ENCODE measurements around the gene ZBTB48. TPM values are rescaled to one million over a fixed set of nuclear protein-coding genes. Genes with fewer than 3 reads are reported as not detected.

Gene ZBTB48
- polyA plus RNA-seq, 1 of the 3 experiments (the other 2 are of a cell fraction): 31.2 TPM

DNA sequence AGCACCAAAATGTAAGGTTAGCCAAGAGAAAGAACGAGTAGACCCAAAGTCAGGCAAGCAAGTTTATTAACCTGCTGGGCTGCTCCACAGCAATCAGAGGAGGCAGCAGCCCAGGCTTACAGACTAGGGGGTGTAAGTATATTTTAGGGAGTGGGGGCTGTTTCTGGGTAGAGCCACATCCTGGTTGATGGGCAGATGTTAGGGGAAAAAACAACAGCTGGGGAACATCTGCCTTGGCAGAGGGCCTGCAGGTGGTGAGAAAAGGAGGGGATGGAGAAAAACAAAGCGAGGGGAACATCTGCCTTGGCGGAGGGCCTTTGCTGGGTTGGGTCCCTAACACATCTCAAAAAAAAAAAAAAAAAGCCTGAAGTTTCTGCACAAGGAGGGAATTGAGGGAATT, 9.7 kb upstream of the ZBTB48 start:
- Histone ChIP-seq H3K9ac (no peak overlapping the region), H3K4me2 (no peak overlapping the region), H4K20me1 (ENCODE audit: insufficient read depth) (no peaks in the 10 kb centered on the region), H3K27ac (ENCODE audit: low read depth in 2 of 2, low read length in 1 of 2) (no peak overlapping the region), H3K4me1 (ENCODE audit: control insufficient read depth in 1 of 2, insufficient read depth in 2 of 2, low read depth in 1 of 2, low read length in 1 of 2) (no peaks in the 10 kb centered on the region), H3K9me2 (no peaks in the 10 kb centered on the region), H3F3A (replicated peaks; ENCODE audit: insufficient read depth) (no peaks in the 10 kb centered on the region), H3K79me2 (ENCODE audit: insufficient read depth) (no peaks in the 10 kb centered on the region), H3K27me3 (ENCODE audit: insufficient read depth) (no peaks in the 10 kb centered on the region; the same call in 1 of the 2 replicates), H3K36me3 (replicated peaks in 1 of 2; ENCODE audit: control insufficient read depth in 1 of 2, insufficient read depth in 2 of 2, low read length in 1 of 2) (no peaks in the 10 kb centered on the region), H3K4me3 (ENCODE audit: low read depth in 2 of 2, low read length in 1 of 2) (no peak overlapping the region), H3K9me3 (no peaks in the 10 kb centered on the region), H2AFZ (ENCODE audit: low read depth) (no peak overlapping the region)
- WGBS (ENCODE audit: low lambda C conversion rate): 56% methylated on average over 3 of the region's 3 CpGs
- CTCF ChIA-PET: interaction anchor here (2.6 to 2.7 kb wide), 2 partner anchors 15 to 16 kb away, joined by 13 to 18 read pairs; partner anchors contain the start of genes NOL9 and TAS1R1
- no peak for DNase-seq
- POLR2A ChIA-PET: no interaction called here
- TF ChIP-seq PBX3 (IDR thresholded peaks at IDR 0.05): no peak
- TF ChIP-seq REST (IDR thresholded peaks at IDR 0.05; ENCODE audit: low read depth, low read length): no peak
- no peak for TF ChIP-seq FOXJ3 (CRISPR knock-in tag; IDR thresholded peaks at IDR 0.05)
- TF ChIP-seq SIN3A (IDR thresholded peaks at IDR 0.05; ENCODE audit: borderline replicate concordance, low read depth, low read length): no peak
- no peak for TF ChIP-seq POLR2AphosphoS5 (IDR thresholded peaks at IDR 0.05; ENCODE audit: low read depth, low read length)
- TF ChIP-seq EZH2phosphoT487 (IDR thresholded peaks at IDR 0.05; ENCODE audit: borderline replicate concordance, low read depth): no peak
- no peak for TF ChIP-seq RAD21 (IDR thresholded peaks at IDR 0.05; ENCODE audit: low read length)
- TF ChIP-seq EP300 (IDR thresholded peaks at IDR 0.05; ENCODE audit: borderline replicate concordance in 1 of 2, low read depth in 1 of 2, low read length in 1 of 2): no peak
- TF ChIP-seq, protein P1, sequence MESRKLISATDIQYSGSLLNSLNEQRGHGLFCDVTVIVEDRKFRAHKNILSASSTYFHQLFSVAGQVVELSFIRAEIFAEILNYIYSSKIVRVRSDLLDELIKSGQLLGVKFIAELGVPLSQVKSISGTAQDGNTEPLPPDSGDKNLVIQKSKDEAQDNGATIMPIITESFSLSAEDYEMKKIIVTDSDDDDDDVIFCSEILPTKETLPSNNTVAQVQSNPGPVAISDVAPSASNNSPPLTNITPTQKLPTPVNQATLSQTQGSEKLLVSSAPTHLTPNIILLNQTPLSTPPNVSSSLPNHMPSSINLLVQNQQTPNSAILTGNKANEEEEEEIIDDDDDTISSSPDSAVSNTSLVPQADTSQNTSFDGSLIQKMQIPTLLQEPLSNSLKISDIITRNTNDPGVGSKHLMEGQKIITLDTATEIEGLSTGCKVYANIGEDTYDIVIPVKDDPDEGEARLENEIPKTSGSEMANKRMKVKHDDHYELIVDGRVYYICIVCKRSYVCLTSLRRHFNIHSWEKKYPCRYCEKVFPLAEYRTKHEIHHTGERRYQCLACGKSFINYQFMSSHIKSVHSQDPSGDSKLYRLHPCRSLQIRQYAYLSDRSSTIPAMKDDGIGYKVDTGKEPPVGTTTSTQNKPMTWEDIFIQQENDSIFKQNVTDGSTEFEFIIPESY (IDR thresholded peaks at IDR 0.05; ENCODE audit: borderline replicate concordance, low read depth): no peak
- no peak for TF ChIP-seq GABPA (IDR thresholded peaks at IDR 0.05; ENCODE audit: low read depth)
- TF ChIP-seq GATA2 (CRISPR knock-in tag; IDR thresholded peaks at IDR 0.05): no peak
- no peak for TF ChIP-seq TCF12 (IDR thresholded peaks at IDR 0.05)
- TF ChIP-seq, protein P2, sequence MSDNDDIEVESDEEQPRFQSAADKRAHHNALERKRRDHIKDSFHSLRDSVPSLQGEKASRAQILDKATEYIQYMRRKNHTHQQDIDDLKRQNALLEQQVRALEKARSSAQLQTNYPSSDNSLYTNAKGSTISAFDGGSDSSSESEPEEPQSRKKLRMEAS (IDR thresholded peaks at IDR 0.05; ENCODE audit: low read depth): no peak

Data from SK-N-SH (cell line).